Left lung (tissue), 10 donors: Measurements from ENCODE around the gene HOXC6. TPM values are rescaled to one million over a fixed set of nuclear protein-coding genes. Genes with fewer than 3 reads are reported as not detected.

ENCODE experiments used
- ATAC-seq: fragments of 200-7000 bp; cut with Tn5 transposase; one replicate; pipeline ENCODE4 v1.9.1; 2020; ENCODE audit warnings: moderate library complexity
- DNase-seq, 4 donors: peaks; one replicate each; pipeline ENCODE4 v3.0.0-alpha.2; 2013 to 2020
- H3K27ac ChIP-seq, 2 donors: fragments of 200-600 bp; sonication (generic) in 1 of 2; one replicate each; pipeline versions ENCODE4 v1.5.0 to v1.8.0; 2020 to 2021
- H3K27me3 ChIP-seq, 2 donors: fragments of 200-600 bp; sonication (generic) in 1 of 2; one replicate each; pipeline versions ENCODE4 v1.5.0 to v1.8.0; 2020 to 2021
- H3K36me3 ChIP-seq, 2 donors: fragments of 200-600 bp; sonication (generic) in 1 of 2; one replicate each; pipeline versions ENCODE4 v1.5.0 to v1.8.0; 2020 to 2021
- H3K4me1 ChIP-seq, 2 donors: fragments of 200-600 bp; one replicate each; pipeline ENCODE4 v1.8.0; 2021
- H3K4me3 ChIP-seq, 2 donors: fragments of 200-600 bp; sonication (generic) in 1 of 2; one replicate each; pipeline versions ENCODE4 v1.5.0 to v1.8.0; 2020 to 2021; ENCODE audit warnings: mild to moderate bottlenecking in 1 of 2
- H3K9me3 ChIP-seq, 2 donors: fragments of 200-600 bp; sonication (generic) in 1 of 2; one replicate each; pipeline versions ENCODE4 v1.5.0 to v1.8.0; 2020 to 2021
- CTCF ChIP-seq, 2 donors: fragments of 200-600 bp; sonication (generic) in 1 of 2; IDR thresholded peaks; one replicate each; pipeline versions ENCODE4 v1.5.0 to v1.8.0; 2021; ENCODE audit warnings: antibody characterized with exemption in 2 of 2
- intact Hi-C, 2 donors: fragments of 100-400 bp; cut with DNase I; formaldehyde crosslinking; loops; one replicate each; pipeline versions ENCODE4 v1.11.2 to v1.14.2; 2022
- polyA plus RNA-seq, 6 donors: library from polyadenylated mRNA; unstranded; fragments of 120-200 nt; gene quantifications; one replicate each; pipeline ENCODE4 v1.2.1, GENCODE V29; 2013; ENCODE audit not compliant: insufficient read length in 6 of 6
- total RNA-seq, 2 donors: library from RNA; stranded (reverse); fragmentation: NEBNext Ultra II Directional; extraction: Animal tissue kit (Norgen Biotek cat#: 25700); gene quantifications; one replicate each; pipeline ENCODE4 v1.2.1, GENCODE V29; 2021
- donor health status: DM: no; HTN: yes; CAD: no.
- donor health status: DM: no; HTN: no; CAD: no.

The HOXC6 gene
- total and polyA plus RNA-seq, 8 donors: 0.93 to 3.2 (median 2.1) TPM

- H3K4me1 ChIP-seq: peaks cover 0 to 8% of the 10 kb centered on the region in 2 donors
- peaks cover 63 to 100% of the 10 kb centered on the region in 2 donors for H3K27me3 ChIP-seq
- H3K9me3 ChIP-seq: no peaks in the 10 kb centered on the region
- intact Hi-C loops: no loop called here
- ATAC-seq (no peak), DNase-seq (no peak)
- no peak overlapping the region for H3K4me3 ChIP-seq
- H3K36me3 ChIP-seq: no peaks in the 10 kb centered on the region
- no peak overlapping the region for H3K27ac ChIP-seq
- TF ChIP-seq CTCF (IDR thresholded peaks at IDR 0.05): no peak
Observed at GRCh38 chr12:54038284-54038870, 10.1 kb downstream of the HOXC6 start.

GRCh38 chr12:54038871-54039414, 10.7 kb downstream of the HOXC6 start:
- Histone ChIP-seq H3K4me3 (no peak overlapping the region), H3K4me1 (peaks cover 0 to 5% of the 10 kb centered on the region in 2 donors), H3K36me3 (no peaks in the 10 kb centered on the region), H3K9me3 (no peaks in the 10 kb centered on the region), H3K27ac (no peak overlapping the region), H3K27me3 (peaks cover 57 to 98% of the 10 kb centered on the region in 2 donors)
- intact Hi-C loops: no loop called here
- no peak for ATAC-seq
- no peak for DNase-seq
- TF ChIP-seq CTCF (IDR thresholded peaks at IDR 0.05): no peak

- no peaks in the 10 kb centered on the region for H3K4me1 ChIP-seq
- no peak overlapping the region for H3K27ac ChIP-seq
- intact Hi-C loops: no loop called here
- ATAC-seq (peak; percentile 56), DNase-seq (peak in 1 of 4 donors; percentile 86)
- no peak overlapping the region for H3K4me3 ChIP-seq
- H3K36me3 ChIP-seq: no peaks in the 10 kb centered on the region
- peaks cover 51 to 98% of the 10 kb centered on the region in 2 donors for H3K27me3 ChIP-seq
- no peaks in the 10 kb centered on the region for H3K9me3 ChIP-seq
- no peak for TF ChIP-seq CTCF (IDR thresholded peaks at IDR 0.05)
Observed at GRCh38 chr12:54039417-54040147, 11.3 kb downstream of the HOXC6 start.

GRCh38 chr12:54040148-54040494, 11.9 kb downstream of the HOXC6 start:
- ATAC-seq (no peak), DNase-seq (no peak)
- Histone ChIP-seq H3K4me3 (no peak overlapping the region), H3K27ac (no peak overlapping the region), H3K9me3 (no peaks in the 10 kb centered on the region), H3K27me3 (peaks cover 51 to 98% of the 10 kb centered on the region in 2 donors), H3K36me3 (no peaks in the 10 kb centered on the region), H3K4me1 (no peaks in the 10 kb centered on the region)
- no peak for TF ChIP-seq CTCF (IDR thresholded peaks at IDR 0.05)
- intact Hi-C loops: no loop called here

GRCh38 chr12:54040648-54041047, 12.4 kb downstream of the HOXC6 start:
- Histone ChIP-seq H3K27me3 (peaks cover 51 to 98% of the 10 kb centered on the region in 2 donors), H3K4me3 (no peak overlapping the region), H3K9me3 (no peaks in the 10 kb centered on the region), H3K4me1 (no peaks in the 10 kb centered on the region), H3K36me3 (no peaks in the 10 kb centered on the region), H3K27ac (no peak overlapping the region)
- intact Hi-C loops: no loop called here
- TF ChIP-seq CTCF (IDR thresholded peaks at IDR 0.05): no peak
- ATAC-seq (no peak), DNase-seq (no peak)
